B cell (primary cell): ENCODE data around the gene COPS3. TPM values are rescaled to one million over a fixed set of nuclear protein-coding genes. Genes with fewer than 3 reads are reported as not detected.

Experiments
- ATAC-seq: fragments of 200-7000 bp; cut with Tn5 transposase; one replicate; pipeline ENCODE4 v1.10.0; 2021; ENCODE audit warnings: low read depth, mild to moderate bottlenecking, moderate number of reproducible peaks, moderate library complexity
- CTCF ChIA-PET: fragments of 350-600 bp; sonication (Branson Sonifier 250); formaldehyde crosslinking; loops from one replicate; lab custom pipeline; 2021; ENCODE audit warnings: antibody characterized with exemption, inconsistent platforms; lab: Charles Lee
- POLR2A ChIA-PET: fragments of 350-600 bp; sonication (Branson Sonifier 250); formaldehyde crosslinking; loops from one replicate; lab custom pipeline; 2021; ENCODE audit warnings: antibody characterized with exemption; lab: Charles Lee
- DNase-seq: peaks from one replicate; pipeline ENCODE4 v3.0.0; 2013
- H2AFZ ChIP-seq: 2 replicates; pipeline ENCODE4 v1.6.1; 2012; ENCODE audit warnings: mild to moderate bottlenecking, low read depth, low read length; ENCODE audit not compliant: insufficient read depth, poor library complexity, severe bottlenecking
- H3K27ac ChIP-seq, 2 donors: 1 replicate in 1 of 2; 2 replicates in 1 of 2; pipeline ENCODE4 v1.5.1; 2012 to 2013; ENCODE audit warnings: low read length in 2 of 2, mild to moderate bottlenecking in 2 of 2, moderate library complexity in 1 of 2
- H3K27me3 ChIP-seq, 4 experiments: fragments of 200-600 bp in 1 of 4; sonication (generic) in 1 of 4; replicated peaks in 1 of 4; 1 replicate in 2 of 4; 2 replicates in 2 of 4; pipeline versions ENCODE4 v1.6.1 to v1.7.0; 2013 to 2016; ENCODE audit warnings: low read length in 3 of 4, mild to moderate bottlenecking in 2 of 4, mixed read lengths in 1 of 4, moderate library complexity in 1 of 4; ENCODE audit not compliant: insufficient read depth in 4 of 4, control insufficient read depth in 3 of 4; ENCODE audit errors: control extremely low read depth in 1 of 4
- H3K36me3 ChIP-seq, 2 experiments: replicated peaks in 1 of 2; 1 replicate in 1 of 2; 2 replicates in 1 of 2; pipeline versions ENCODE4 v1.6.1 to v1.7.1; 2013; ENCODE audit warnings: low read length in 1 of 2; ENCODE audit not compliant: insufficient read depth in 2 of 2, control insufficient read depth in 1 of 2; ENCODE audit errors: control extremely low read depth in 1 of 2, extremely low read depth in 1 of 2
- H3K4me1 ChIP-seq, 2 donors: fragments of 200-600 bp in 1 of 2; sonication (generic) in 1 of 2; 1 replicate in 1 of 2; 2 replicates in 1 of 2; pipeline versions ENCODE4 v1.5.1 to v1.6.1; 2013 to 2017; ENCODE audit warnings: low read length in 2 of 2; ENCODE audit not compliant: control insufficient read depth in 2 of 2, insufficient read depth in 2 of 2
- H3K4me2 ChIP-seq: replicated peaks from 2 replicates; pipeline ENCODE3; 2012; ENCODE audit warnings: mild to moderate bottlenecking, low read depth, low read length; ENCODE audit not compliant: poor library complexity, severe bottlenecking
- H3K4me3 ChIP-seq, 5 experiments: fragments of 200-600 bp in 1 of 5; sonication (generic) in 1 of 5; 1 replicate in 3 of 5; 2 replicates in 2 of 5; pipeline versions ENCODE4 v1.5.1 to v1.7.0; 2011 to 2016; ENCODE audit warnings: low read length in 4 of 5, mild to moderate bottlenecking in 4 of 5, low read depth in 2 of 5, control low read depth in 1 of 5, moderate library complexity in 1 of 5; ENCODE audit not compliant: insufficient read depth in 1 of 5; ENCODE audit errors: control extremely low read depth in 1 of 5, extremely low read depth in 1 of 5
- H3K79me2 ChIP-seq: fragments of 200-600 bp; sonication (generic); one replicate; pipeline ENCODE4 v1.6.0; 2016; ENCODE audit warnings: low read length; ENCODE audit not compliant: control insufficient read depth, insufficient read depth
- H3K9ac ChIP-seq: fragments of 200-600 bp; sonication (generic); 2 replicates; pipeline ENCODE4 v1.6.1; 2017; ENCODE audit warnings: mild to moderate bottlenecking, low read length, moderate library complexity
- H3K9me3 ChIP-seq, 3 donors: one replicate each; pipeline versions ENCODE4 v1.6.1 to v1.7.1; 2013; ENCODE audit warnings: low read length in 2 of 3; ENCODE audit not compliant: control insufficient read depth in 2 of 3, insufficient read depth in 1 of 3; ENCODE audit errors: control extremely low read depth in 1 of 3
- H4K20me1 ChIP-seq: 2 replicates; pipeline ENCODE4 v1.6.0; 2012; ENCODE audit warnings: mild to moderate bottlenecking, low read length; ENCODE audit not compliant: insufficient read depth, control insufficient read depth, poor library complexity, severe bottlenecking
- H3K27ac Mint-ChIP-seq: one replicate; pipeline ENCODE4 v1.8.0; 2021; ENCODE audit warnings: mixed read lengths
- H3K27me3 Mint-ChIP-seq: one replicate; pipeline ENCODE4 v1.8.0; 2021; ENCODE audit warnings: mixed read lengths
- H3K4me1 Mint-ChIP-seq: one replicate; pipeline ENCODE4 v1.8.0; 2021; ENCODE audit warnings: mixed read lengths
- H3K4me3 Mint-ChIP-seq: one replicate; pipeline ENCODE4 v1.8.0; 2021; ENCODE audit warnings: mixed read lengths
- H3K9me3 Mint-ChIP-seq: one replicate; pipeline ENCODE4 v1.8.0; 2022; ENCODE audit warnings: mixed read lengths; ENCODE audit not compliant: insufficient read depth
- CTCF ChIP-seq: fragments of 200-600 bp; IDR thresholded peaks from one replicate; pipeline ENCODE4 v1.8.0; 2022; ENCODE audit warnings: antibody characterized with exemption, mild to moderate bottlenecking
- EZH2 ChIP-seq: IDR thresholded peaks from 2 replicates; pipeline ENCODE4 v1.6.1; 2012; ENCODE audit warnings: borderline replicate concordance, low read depth, mild to moderate bottlenecking, moderate library complexity, low read length; ENCODE audit not compliant: insufficient read depth, poor library complexity, severe bottlenecking
- WGBS: methylation state at CpG from one replicate; pipeline ENCODE4 v1.1.5; 2013; ENCODE audit warnings: missing lambda C conversion rate; ENCODE audit not compliant: insufficient coverage; 5-methylcytosine and 5-hydroxymethylcytosine counted together
- intact Hi-C: fragments of 100-400 bp; cut with micrococcal nuclease; formaldehyde crosslinking; loops from one replicate; pipeline ENCODE4 v1.10.0; 2022
- polyA plus RNA-seq: library from polyadenylated mRNA; depleted of rRNA; stranded (reverse); fragments of >200 nt; gene quantifications from 2 replicates; pipeline ENCODE4 v1.2.3, GENCODE V29; 2012
- total RNA-seq, 2 donors: library from RNA; stranded (reverse); fragments of 120-200 nt in 1 of 2; gene quantifications; 1 replicate in 1 of 2; 2 replicates in 1 of 2; pipeline versions ENCODE4 v1.2.3 to v1.2.4, GENCODE V29; 2013 to 2022

The COPS3 gene
- total and polyA plus RNA-seq, 2 donors (not counting 1 experiment from before 2014, with no cell fraction given), result 37.2 to 45.5 TPM

- ChIA-PET POLR2A (interaction anchor here (0.6 kb wide), 1 partner anchor 87 kb away, joined by 7 read pairs; no protein-coding TSS in a partner anchor), CTCF (interaction anchor here (0.8 kb wide), 1 partner anchor 33 kb away, joined by 3 read pairs; no protein-coding TSS in a partner anchor)
- Mint-ChIP-seq H3K4me3 (peak overlapping the region; percentile 93), H3K27me3 (no peaks in the 10 kb centered on the region), H3K4me1 (peaks cover 20% of the 10 kb centered on the region), H3K9me3 (no peaks in the 10 kb centered on the region), H3K27ac (peak overlapping the region; percentile 32)
- WGBS, result 87% methylated on average over 14 of the region's 14 CpGs
- H3K27ac ChIP-seq, result no peak overlapping the region
- peak overlapping the region; percentile 62 for H3K9ac ChIP-seq
- H3K4me2 ChIP-seq, result peak overlapping the region; percentile 99
- no peak for DNase-seq
- intact Hi-C loops, result loop anchor here (10.0 kb wide), 1 partner anchor 160 kb away; the partner anchor contains the start of gene MPRIP
- no peaks in the 10 kb centered on the region for H3K27me3 ChIP-seq
- peaks cover 9% of the 10 kb centered on the region for H3K79me2 ChIP-seq
- H3K36me3 ChIP-seq, result peaks cover 0 to 8% of the 10 kb centered on the region in 2 experiments
- TF ChIP-seq CTCF, result no peak
- TF ChIP-seq EZH2, result no peak
- peaks cover 4% of the 10 kb centered on the region for H4K20me1 ChIP-seq
- peaks cover 0 to 11% (median 0%) of the 10 kb centered on the region in 3 donors for H3K9me3 ChIP-seq
- H3K4me1 ChIP-seq, result peaks cover 14 to 25% of the 10 kb centered on the region in 2 donors
- H2AFZ ChIP-seq, result peak overlapping the region; percentile 86
- H3K4me3 ChIP-seq, result peak overlapping the region in 4 of 5 experiments; percentile 57 to 71 (median 59)
- no peak for ATAC-seq
These were observed 76.3 kb downstream of the COPS3 start for GRCh38 chr17:17204635-17205231.

- peaks cover 0 to 11% (median 0%) of the 10 kb centered on the region in 3 donors for H3K9me3 ChIP-seq
- H2AFZ ChIP-seq, result no peak overlapping the region
- ATAC-seq (no peak), DNase-seq (no peak)
- H4K20me1 ChIP-seq, result peaks cover 4% of the 10 kb centered on the region
- H3K9me3 Mint-ChIP-seq, result no peaks in the 10 kb centered on the region
- CTCF ChIA-PET, result no interaction called here
- H3K4me1 ChIP-seq, result peaks cover 14 to 25% of the 10 kb centered on the region in 2 donors
- peaks cover 9% of the 10 kb centered on the region for H3K79me2 ChIP-seq
- peak overlapping the region; percentile 93 for H3K4me3 Mint-ChIP-seq
- WGBS, result 79% methylated on average over 15 of the region's 15 CpGs
- H3K4me3 ChIP-seq, result no peak overlapping the region
- no peak overlapping the region for H3K27ac Mint-ChIP-seq
- peak overlapping the region; percentile 99 for H3K4me2 ChIP-seq
- no peaks in the 10 kb centered on the region for H3K27me3 ChIP-seq
- no peak overlapping the region for H3K9ac ChIP-seq
- POLR2A ChIA-PET, result no interaction called here
- no peak overlapping the region for H3K27ac ChIP-seq
- no peak for TF ChIP-seq CTCF
- no peak for TF ChIP-seq EZH2
- no peaks in the 10 kb centered on the region for H3K27me3 Mint-ChIP-seq
- intact Hi-C loops, result loop anchor here (10.0 kb wide), 1 partner anchor 159 kb away; the partner anchor contains the start of gene MPRIP
- peaks cover 20% of the 10 kb centered on the region for H3K4me1 Mint-ChIP-seq
- peaks cover 0 to 8% of the 10 kb centered on the region in 2 experiments for H3K36me3 ChIP-seq
These were observed 76.9 kb downstream of the COPS3 start for GRCh38 chr17:17204041-17204591.
